ENCODE results near the gene MLXIP. TPM values are rescaled to one million over a fixed set of nuclear protein-coding genes. Genes with fewer than 3 reads are reported as not detected.

MLXIP gene
- total RNA-seq, 1 experiment from 2014 or later, result 46.3 TPM

- ChIA-PET CTCF (no interaction called here), POLR2A (no interaction called here), RAD21 (ENCODE audit: low non-redundant PET in 1 of 2, low total read pairs in 2 of 2, uncharacterized antibody in 2 of 2, unreplicated experiment in 2 of 2) (no interaction called here)
- Histone ChIP-seq H3K9ac (ENCODE audit: low read length) (no peak overlapping the region), H3K4me1 (ENCODE audit: control insufficient read depth in 1 of 2, insufficient read depth in 2 of 2, low read length in 2 of 2) (peaks cover 10 to 29% of the 10 kb centered on the region in 2 experiments; a peak in 2 of 4 replicates), H3K27me3 (ENCODE audit: insufficient read depth, low read length) (no peaks in the 10 kb centered on the region), H3K36me3 (ENCODE audit: control insufficient read depth in 1 of 2, insufficient read depth in 2 of 2, low read length in 2 of 2) (no peaks in the 10 kb centered on the region), H3K9me2 (ENCODE audit: insufficient read depth) (no peaks in the 10 kb centered on the region), H3K9me3 (ENCODE audit: control insufficient read depth in 1 of 2, insufficient read depth in 1 of 2, low read depth in 1 of 2, low read length in 2 of 2) (no peaks in the 10 kb centered on the region), H3K79me2 (ENCODE audit: insufficient read depth, low read length) (peaks cover 87% of the 10 kb centered on the region), H4K20me1 (ENCODE audit: insufficient read depth) (no peaks in the 10 kb centered on the region), H2AFZ (ENCODE audit: low read depth, low read length, poor library complexity, severe bottlenecking) (no peak overlapping the region), H3K4me2 (ENCODE audit: low read length) (no peak overlapping the region), H3K27ac (ENCODE audit: low read depth, low read length) (no peak overlapping the region), H3K4me3 (replicated peaks in 1 of 2; ENCODE audit: low read depth in 1 of 2, low read length in 2 of 2) (no peak overlapping the region)
- DNase-seq (ENCODE audit: low read depth, low spot score) (no peak), ATAC-seq (no peak)
- intact Hi-C loops (cut with micrococcal nuclease), result no loop called here
- no TSS peak for BruUV-seq (replicated peaks)
- TF ChIP-seq ZFX (IDR thresholded peaks at IDR 0.05) (no peak), RAD21 (IDR thresholded peaks at IDR 0.05; ENCODE audit: low read depth) (no peak), CEBPB (IDR thresholded peaks at IDR 0.05; ENCODE audit: low read depth) (no peak), ZBTB33 (IDR thresholded peaks at IDR 0.05; ENCODE audit: extremely low read depth, insufficient replicate concordance, low read length) (no peak), YY1 (IDR thresholded peaks at IDR 0.05; ENCODE audit: extremely low read depth, insufficient replicate concordance, low read depth, low read length) (no peak), SRF (IDR thresholded peaks at IDR 0.05; ENCODE audit: low read depth) (no peak), CTCF (IDR thresholded peaks at IDR 0.05 in 2 of 3, conservative IDR thresholded peaks at IDR 0.05 in 1 of 3; ENCODE audit: borderline replicate concordance in 1 of 3, insufficient read depth in 1 of 3, low read depth in 2 of 3, low read length in 2 of 3) (no peak), POLR2A (IDR thresholded peaks at IDR 0.05; ENCODE audit: borderline replicate concordance, extremely low read depth, insufficient read depth, insufficient read length) (no peak), SIN3A (IDR thresholded peaks at IDR 0.05; ENCODE audit: low read depth) (no peak), EZH2 (IDR thresholded peaks at IDR 0.05) (no peak), EGR1 (IDR thresholded peaks at IDR 0.05; ENCODE audit: low read depth) (no peak)
Measured at GRCh38 chr12:122099856-122100255, 21.3 kb downstream of the MLXIP start.

Data from HCT116 (cell line).